ENCODE measurements around the gene ZNF346.
"Not testable (repeated sequence)": the region's sequence is repeated elsewhere in the genome, so short reads cannot be mapped to it uniquely, and the experiment has no call there.

Gene ZNF346

GRCh38 chr5:177008716-177009115 lies 13.8 kb upstream of the ZNF346 start:
- DNase-seq (ENCODE audit: low spot score), result no peak

- no peak for DNase-seq (ENCODE audit: low spot score)
Measured at GRCh38 chr5:177010153-177010552, 12.3 kb upstream of the ZNF346 start.

GRCh38 chr5:177015156-177015555 lies 7.3 kb upstream of the ZNF346 start:
- DNase-seq (ENCODE audit: low spot score), result no peak

- no peak for DNase-seq (ENCODE audit: low spot score)
Measured at GRCh38 chr5:177018341-177018740, 4.2 kb upstream of the ZNF346 start.

- no peak for DNase-seq (ENCODE audit: low spot score)
Measured at GRCh38 chr5:177020033-177020432, 2.5 kb upstream of the ZNF346 start.

GRCh38 chr5:177023303-177023664 lies 788 bp downstream of the ZNF346 start:
- DNase-seq (ENCODE audit: low spot score), result peak; percentile 38

- DNase-seq (ENCODE audit: low spot score), result no peak
Measured at GRCh38 chr5:177024559-177024958, 2.1 kb downstream of the ZNF346 start.

GRCh38 chr5:177025101-177025601 lies 2.7 kb downstream of the ZNF346 start:
- no peak for DNase-seq (ENCODE audit: low spot score)

- no peak for DNase-seq (ENCODE audit: low spot score)
Measured at GRCh38 chr5:177027665-177028064, 5.2 kb downstream of the ZNF346 start.

- no peak for DNase-seq (ENCODE audit: low spot score)
Measured at GRCh38 chr5:177029498-177029897, 7.0 kb downstream of the ZNF346 start.

- no peak for DNase-seq (ENCODE audit: low spot score)
Measured at GRCh38 chr5:177035976-177036375, 13.5 kb downstream of the ZNF346 start.

GRCh38 chr5:177036443-177036842 lies 13.9 kb downstream of the ZNF346 start:
- DNase-seq (ENCODE audit: low spot score), result no peak

GRCh38 chr5:177036921-177037320 lies 14.4 kb downstream of the ZNF346 start:
- DNase-seq (ENCODE audit: low spot score), result no peak

- no peak for DNase-seq (ENCODE audit: low spot score)
Measured at GRCh38 chr5:177040814-177041420, 18.4 kb downstream of the ZNF346 start.

GRCh38 chr5:177041936-177042335 lies 19.4 kb downstream of the ZNF346 start:
- no peak for DNase-seq (ENCODE audit: low spot score)

- no peak for DNase-seq (ENCODE audit: low spot score)
Measured at GRCh38 chr5:177043114-177043513, 20.6 kb downstream of the ZNF346 start.

- no peak for DNase-seq (ENCODE audit: low spot score)
Measured at GRCh38 chr5:177043958-177044357, 21.5 kb downstream of the ZNF346 start.

GRCh38 chr5:177044641-177045040 lies 22.1 kb downstream of the ZNF346 start:
- DNase-seq (ENCODE audit: low spot score), result no peak

GRCh38 chr5:177045631-177046030 lies 23.1 kb downstream of the ZNF346 start:
- DNase-seq (ENCODE audit: low spot score), result no peak

- not testable (repeated sequence) for DNase-seq (ENCODE audit: low spot score)
Measured at GRCh38 chr5:177048531-177048930, 26.0 kb downstream of the ZNF346 start.

- peak; percentile 35 for DNase-seq (ENCODE audit: low spot score)
Measured at GRCh38 chr5:177049285-177049684, 26.8 kb downstream of the ZNF346 start.

GRCh38 chr5:177064500-177065277 lies 42.2 kb downstream of the ZNF346 start:
- no peak for DNase-seq (ENCODE audit: low spot score)

- no peak for DNase-seq (ENCODE audit: low spot score)
Measured at GRCh38 chr5:177065491-177065890, 43.0 kb downstream of the ZNF346 start.

GRCh38 chr5:177066224-177066623 lies 43.7 kb downstream of the ZNF346 start:
- DNase-seq (ENCODE audit: low spot score), result no peak
